ENCODE data around the gene PPP3CA. TPM values are rescaled to one million over a fixed set of nuclear protein-coding genes. Genes with fewer than 3 reads are reported as not detected.

Gene PPP3CA
- total RNA-seq, 1 experiment from 2014 or later = 31.0 TPM

- TF ChIP-seq TCF7L2 (IDR thresholded peaks at IDR 0.05; ENCODE audit: low read depth, low read length) (no peak), SIN3A (IDR thresholded peaks at IDR 0.05; ENCODE audit: borderline replicate concordance, insufficient read depth, low read depth, low read length) (no peak), CTCF (IDR thresholded peaks at IDR 0.05) (no peak), REST (IDR thresholded peaks at IDR 0.05; ENCODE audit: insufficient read depth in 1 of 2, low read depth in 2 of 2, low read length in 1 of 2) (no peak), POLR2AphosphoS5 (IDR thresholded peaks at IDR 0.05; ENCODE audit: low read depth, low read length) (no peak)
- no peak for ATAC-seq
- H3K27ac ChIP-seq (ENCODE audit: low read length) = no peak overlapping the region
- no peak overlapping the region for H3K4me3 ChIP-seq (ENCODE audit: low read depth in 2 of 2, low read length in 2 of 2)
- no peaks in the 10 kb centered on the region for H3K36me3 ChIP-seq (ENCODE audit: control insufficient read depth, insufficient read depth, low read length)
- H3K27me3 ChIP-seq (ENCODE audit: control insufficient read depth, insufficient read depth, low read length) = no peaks in the 10 kb centered on the region
- H3K4me1 ChIP-seq (ENCODE audit: control insufficient read depth, insufficient read depth, low read length) = no peaks in the 10 kb centered on the region
- in situ Hi-C loops (cut with HindIII; ENCODE audit: low pct_unique_long_range_greater_than_20kb, low sequenced_read_pairs) (no loop called here), intact Hi-C loops (cut with micrococcal nuclease; ENCODE audit: unreplicated experiment) (no loop called here)
- BruUV-seq (replicated peaks) = no TSS peak
- no peak for DNase-seq (ENCODE audit: low read depth, low spot score)
- POLR2A ChIA-PET = no interaction called here
- CTCF ChIA-PET = no interaction called here
- H3K9me3 ChIP-seq (ENCODE audit: control insufficient read depth, insufficient read depth, low read depth, low read length) = no peaks in the 10 kb centered on the region
Measured at GRCh38 chr4:101027721-101028120, 319.6 kb downstream of the PPP3CA start.

- Histone ChIP-seq H3K4me3 (ENCODE audit: low read depth in 2 of 2, low read length in 2 of 2) (no peak overlapping the region), H3K27ac (ENCODE audit: low read length) (no peak overlapping the region), H3K27me3 (ENCODE audit: control insufficient read depth, insufficient read depth, low read length) (no peaks in the 10 kb centered on the region), H3K4me1 (ENCODE audit: control insufficient read depth, insufficient read depth, low read length) (no peaks in the 10 kb centered on the region), H3K36me3 (ENCODE audit: control insufficient read depth, insufficient read depth, low read length) (no peaks in the 10 kb centered on the region), H3K9me3 (ENCODE audit: control insufficient read depth, insufficient read depth, low read depth, low read length) (no peaks in the 10 kb centered on the region)
- TF ChIP-seq REST (IDR thresholded peaks at IDR 0.05; ENCODE audit: insufficient read depth in 1 of 2, low read depth in 2 of 2, low read length in 1 of 2) (no peak), POLR2AphosphoS5 (IDR thresholded peaks at IDR 0.05; ENCODE audit: low read depth, low read length) (no peak), CTCF (IDR thresholded peaks at IDR 0.05) (no peak), SIN3A (IDR thresholded peaks at IDR 0.05; ENCODE audit: borderline replicate concordance, insufficient read depth, low read depth, low read length) (no peak), TCF7L2 (IDR thresholded peaks at IDR 0.05; ENCODE audit: low read depth, low read length) (no peak)
- ATAC-seq (no peak), DNase-seq (ENCODE audit: low read depth, low spot score) (no peak)
- BruUV-seq (replicated peaks) = no TSS peak
- POLR2A ChIA-PET = no interaction called here
- CTCF ChIA-PET = interaction anchor here (0.5 kb wide), 1 partner anchor 1030 kb away, joined by 3 read pairs; no protein-coding TSS in a partner anchor
- intact Hi-C loops (cut with micrococcal nuclease; ENCODE audit: unreplicated experiment) (no loop called here), in situ Hi-C loops (cut with HindIII; ENCODE audit: low pct_unique_long_range_greater_than_20kb, low sequenced_read_pairs) (no loop called here)
Measured at GRCh38 chr4:101025755-101026154, 321.6 kb downstream of the PPP3CA start.
